GM12891 (cell line): ENCODE measurements around the gene FAM83E.

Source experiments
- DNase-seq: peaks from one replicate; pipeline ENCODE4 v3.0.0; 2011; ENCODE audit warnings: low spot score; ENCODE audit not compliant: insufficient read length
- FAIRE-seq: peaks from 2 replicates; lab custom pipeline; 2011; peaks lifted over from hg19 to GRCh38; lab: Jason Lieb, UNC
- PAX5 ChIP-seq: IDR thresholded peaks from 2 replicates; pipeline ENCODE4 v1.6.1; 2011; ENCODE audit warnings: low read length, moderate library complexity, mild to moderate bottlenecking; ENCODE audit not compliant: insufficient read depth, severe bottlenecking
- POLR2A ChIP-seq: IDR thresholded peaks from 2 replicates; pipeline ENCODE4 v1.6.1; 2011; ENCODE audit warnings: low read depth, low read length, control low read depth
- POLR2AphosphoS5 ChIP-seq: IDR thresholded peaks from 2 replicates; pipeline ENCODE4 v1.6.1; 2011; ENCODE audit warnings: low read depth, low read length, control low read depth
- POU2F2 ChIP-seq: IDR thresholded peaks from 2 replicates; pipeline ENCODE4 v1.6.1; 2011; ENCODE audit warnings: low read depth, mild to moderate bottlenecking, control low read depth, low read length, moderate library complexity
- SPI1 ChIP-seq: IDR thresholded peaks from 2 replicates; pipeline ENCODE4 v1.6.1; 2011; ENCODE audit warnings: low read depth, low read length, control low read depth
- TAF1 ChIP-seq: IDR thresholded peaks from 2 replicates; pipeline ENCODE4 v1.6.1; 2011; ENCODE audit warnings: low read depth, low read length, control low read depth

Gene FAM83E

GRCh38 chr19:48600679-48601417 is 14.0 kb downstream of the FAM83E start:
- DNase-seq (no peak), FAIRE-seq (no peak)
- no peak for TF ChIP-seq POLR2AphosphoS5
- no peak for TF ChIP-seq SPI1
- TF ChIP-seq POLR2A: no peak
- TF ChIP-seq POU2F2: no peak
- no peak for TF ChIP-seq TAF1
- TF ChIP-seq PAX5: no peak

- DNase-seq (no peak), FAIRE-seq (no peak)
- TF ChIP-seq PAX5: no peak
- TF ChIP-seq SPI1: no peak
- no peak for TF ChIP-seq TAF1
- no peak for TF ChIP-seq POU2F2
- TF ChIP-seq POLR2A: no peak
- no peak for TF ChIP-seq POLR2AphosphoS5
Observed at GRCh38 chr19:48598996-48599700, 15.7 kb downstream of the FAM83E start.

- DNase-seq (no peak), FAIRE-seq (no peak)
- TF ChIP-seq POU2F2: no peak
Observed at GRCh38 chr19:48596679-48597465, 18.0 kb downstream of the FAM83E start.

- no peak for FAIRE-seq
- DNase-seq: no peak
- TF ChIP-seq TAF1: no peak
- TF ChIP-seq POLR2AphosphoS5: no peak
- no peak for TF ChIP-seq SPI1
- no peak for TF ChIP-seq POLR2A
- no peak for TF ChIP-seq PAX5
- no peak for TF ChIP-seq POU2F2
Observed at GRCh38 chr19:48596237-48596636, 18.6 kb downstream of the FAM83E start.

- FAIRE-seq (no peak), DNase-seq (no peak)
- no peak for TF ChIP-seq POLR2A
- TF ChIP-seq SPI1: no peak
- TF ChIP-seq TAF1: no peak
- no peak for TF ChIP-seq POU2F2
- no peak for TF ChIP-seq POLR2AphosphoS5
- no peak for TF ChIP-seq PAX5
Observed at GRCh38 chr19:48595833-48596232, 19.0 kb downstream of the FAM83E start.

- TF ChIP-seq POU2F2: no peak
- TF ChIP-seq PAX5: no peak
- TF ChIP-seq POLR2A: no peak
- no peak for TF ChIP-seq TAF1
- no peak for TF ChIP-seq SPI1
- no peak for TF ChIP-seq POLR2AphosphoS5
- FAIRE-seq (no peak), DNase-seq (no peak)
Observed at GRCh38 chr19:48595171-48595570, 19.7 kb downstream of the FAM83E start.

- FAIRE-seq (no peak), DNase-seq (no peak)
- no peak for TF ChIP-seq POLR2A
- no peak for TF ChIP-seq POU2F2
- no peak for TF ChIP-seq POLR2AphosphoS5
- TF ChIP-seq SPI1: no peak
- TF ChIP-seq TAF1: no peak
Observed at GRCh38 chr19:48591021-48591420, 23.9 kb downstream of the FAM83E start.

GRCh38 chr19:48588670-48589401 is 26.0 kb downstream of the FAM83E start:
- FAIRE-seq (peak; percentile 78), DNase-seq (peak; percentile 90)
- TF ChIP-seq TAF1: no peak
- no peak for TF ChIP-seq SPI1
- no peak for TF ChIP-seq PAX5
- no peak for TF ChIP-seq POLR2A
- TF ChIP-seq POLR2AphosphoS5: no peak
- no peak for TF ChIP-seq POU2F2

GRCh38 chr19:48587387-48587786 is 27.5 kb downstream of the FAM83E start:
- DNase-seq (no peak), FAIRE-seq (no peak)
- TF ChIP-seq POLR2AphosphoS5 (no peak), POU2F2 (no peak), PAX5 (no peak), POLR2A (no peak), TAF1 (no peak), SPI1 (no peak)
